Right lobe of liver (tissue), 4 donors: Measurements from ENCODE around the gene KCNJ16.

Experiments used
- POLR2A ChIP-seq: fragments of 450-650 bp; IDR thresholded peaks from one replicate; pipeline ENCODE4 v1.6.1; 2017; ENCODE audit warnings: antibody characterized with exemption, mild to moderate bottlenecking
- TF ChIP-seq, protein P1 (sequence below), 4 donors: fragments of 200-600 bp in 3 of 4; fragments of 450-650 bp in 1 of 4; IDR thresholded peaks; one replicate each; pipeline versions ENCODE4 v1.5.1 to v1.8.0; 2016 to 2022; ENCODE audit warnings: antibody characterized with exemption in 4 of 4, mild to moderate bottlenecking in 2 of 4
- donor health status: DM: no; HTN: no; CAD: no.
- donor health status: DM: no; HTN: no; CAD: no.
- donor health status: DM: no; HTN: yes; CAD: no.

DNA sequence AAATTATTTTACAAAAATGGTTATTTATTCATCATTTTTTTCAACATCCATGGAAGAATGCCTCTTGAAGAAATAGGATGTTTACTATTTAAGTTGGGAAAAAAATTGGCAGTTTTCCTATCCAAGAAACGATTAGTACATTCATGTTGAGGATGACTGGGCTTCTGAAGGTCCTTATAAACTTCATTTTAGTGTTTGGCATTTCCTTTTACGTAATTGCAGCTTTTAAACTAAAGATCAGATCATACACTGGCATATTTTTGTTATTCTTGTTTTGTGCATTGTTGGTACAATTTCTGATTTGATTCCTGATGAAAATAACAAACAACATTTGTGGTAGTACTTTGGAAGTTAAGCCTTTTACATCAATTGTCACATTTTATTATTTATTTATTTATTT, 11.5 kb downstream of the KCNJ16 start:
- TF ChIP-seq POLR2A, result no peak
- TF ChIP-seq, protein P1, sequence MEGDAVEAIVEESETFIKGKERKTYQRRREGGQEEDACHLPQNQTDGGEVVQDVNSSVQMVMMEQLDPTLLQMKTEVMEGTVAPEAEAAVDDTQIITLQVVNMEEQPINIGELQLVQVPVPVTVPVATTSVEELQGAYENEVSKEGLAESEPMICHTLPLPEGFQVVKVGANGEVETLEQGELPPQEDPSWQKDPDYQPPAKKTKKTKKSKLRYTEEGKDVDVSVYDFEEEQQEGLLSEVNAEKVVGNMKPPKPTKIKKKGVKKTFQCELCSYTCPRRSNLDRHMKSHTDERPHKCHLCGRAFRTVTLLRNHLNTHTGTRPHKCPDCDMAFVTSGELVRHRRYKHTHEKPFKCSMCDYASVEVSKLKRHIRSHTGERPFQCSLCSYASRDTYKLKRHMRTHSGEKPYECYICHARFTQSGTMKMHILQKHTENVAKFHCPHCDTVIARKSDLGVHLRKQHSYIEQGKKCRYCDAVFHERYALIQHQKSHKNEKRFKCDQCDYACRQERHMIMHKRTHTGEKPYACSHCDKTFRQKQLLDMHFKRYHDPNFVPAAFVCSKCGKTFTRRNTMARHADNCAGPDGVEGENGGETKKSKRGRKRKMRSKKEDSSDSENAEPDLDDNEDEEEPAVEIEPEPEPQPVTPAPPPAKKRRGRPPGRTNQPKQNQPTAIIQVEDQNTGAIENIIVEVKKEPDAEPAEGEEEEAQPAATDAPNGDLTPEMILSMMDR (IDR thresholded peaks at IDR 0.05), result no peak
